B cell (primary cell): ENCODE measurements around the gene RCAN1. TPM values are rescaled to one million over a fixed set of nuclear protein-coding genes. Genes with fewer than 3 reads are reported as not detected.

ENCODE experiments used
- ATAC-seq: fragments of 200-7000 bp; cut with Tn5 transposase; one replicate; pipeline ENCODE4 v1.10.0; 2021; ENCODE audit warnings: low read depth, mild to moderate bottlenecking, moderate number of reproducible peaks, moderate library complexity
- CTCF ChIA-PET: fragments of 350-600 bp; sonication (Branson Sonifier 250); formaldehyde crosslinking; loops from one replicate; lab custom pipeline; 2021; ENCODE audit warnings: antibody characterized with exemption, inconsistent platforms; lab: Charles Lee
- POLR2A ChIA-PET: fragments of 350-600 bp; sonication (Branson Sonifier 250); formaldehyde crosslinking; loops from one replicate; lab custom pipeline; 2021; ENCODE audit warnings: antibody characterized with exemption; lab: Charles Lee
- DNase-seq: peaks from one replicate; pipeline ENCODE4 v3.0.0; 2013
- H2AFZ ChIP-seq: 2 replicates; pipeline ENCODE4 v1.6.1; 2012; ENCODE audit warnings: mild to moderate bottlenecking, low read depth, low read length; ENCODE audit not compliant: insufficient read depth, poor library complexity, severe bottlenecking
- H3K27ac ChIP-seq, 2 donors: 1 replicate in 1 of 2; 2 replicates in 1 of 2; pipeline ENCODE4 v1.5.1; 2012 to 2013; ENCODE audit warnings: low read length in 2 of 2, mild to moderate bottlenecking in 2 of 2, moderate library complexity in 1 of 2
- H3K27me3 ChIP-seq, 4 experiments: fragments of 200-600 bp in 1 of 4; sonication (generic) in 1 of 4; replicated peaks in 1 of 4; 1 replicate in 2 of 4; 2 replicates in 2 of 4; pipeline versions ENCODE4 v1.6.1 to v1.7.0; 2013 to 2016; ENCODE audit warnings: low read length in 3 of 4, mild to moderate bottlenecking in 2 of 4, mixed read lengths in 1 of 4, moderate library complexity in 1 of 4; ENCODE audit not compliant: insufficient read depth in 4 of 4, control insufficient read depth in 3 of 4; ENCODE audit errors: control extremely low read depth in 1 of 4
- H3K36me3 ChIP-seq, 2 experiments: replicated peaks in 1 of 2; 1 replicate in 1 of 2; 2 replicates in 1 of 2; pipeline versions ENCODE4 v1.6.1 to v1.7.1; 2013; ENCODE audit warnings: low read length in 1 of 2; ENCODE audit not compliant: insufficient read depth in 2 of 2, control insufficient read depth in 1 of 2; ENCODE audit errors: control extremely low read depth in 1 of 2, extremely low read depth in 1 of 2
- H3K4me1 ChIP-seq, 2 donors: fragments of 200-600 bp in 1 of 2; sonication (generic) in 1 of 2; 1 replicate in 1 of 2; 2 replicates in 1 of 2; pipeline versions ENCODE4 v1.5.1 to v1.6.1; 2013 to 2017; ENCODE audit warnings: low read length in 2 of 2; ENCODE audit not compliant: control insufficient read depth in 2 of 2, insufficient read depth in 2 of 2
- H3K4me2 ChIP-seq: replicated peaks from 2 replicates; pipeline ENCODE3; 2012; ENCODE audit warnings: mild to moderate bottlenecking, low read depth, low read length; ENCODE audit not compliant: poor library complexity, severe bottlenecking
- H3K4me3 ChIP-seq, 5 experiments: fragments of 200-600 bp in 1 of 5; sonication (generic) in 1 of 5; 1 replicate in 3 of 5; 2 replicates in 2 of 5; pipeline versions ENCODE4 v1.5.1 to v1.7.0; 2011 to 2016; ENCODE audit warnings: low read length in 4 of 5, mild to moderate bottlenecking in 4 of 5, low read depth in 2 of 5, control low read depth in 1 of 5, moderate library complexity in 1 of 5; ENCODE audit not compliant: insufficient read depth in 1 of 5; ENCODE audit errors: control extremely low read depth in 1 of 5, extremely low read depth in 1 of 5
- H3K79me2 ChIP-seq: fragments of 200-600 bp; sonication (generic); one replicate; pipeline ENCODE4 v1.6.0; 2016; ENCODE audit warnings: low read length; ENCODE audit not compliant: control insufficient read depth, insufficient read depth
- H3K9ac ChIP-seq: fragments of 200-600 bp; sonication (generic); 2 replicates; pipeline ENCODE4 v1.6.1; 2017; ENCODE audit warnings: mild to moderate bottlenecking, low read length, moderate library complexity
- H3K9me3 ChIP-seq, 3 donors: one replicate each; pipeline versions ENCODE4 v1.6.1 to v1.7.1; 2013; ENCODE audit warnings: low read length in 2 of 3; ENCODE audit not compliant: control insufficient read depth in 2 of 3, insufficient read depth in 1 of 3; ENCODE audit errors: control extremely low read depth in 1 of 3
- H4K20me1 ChIP-seq: 2 replicates; pipeline ENCODE4 v1.6.0; 2012; ENCODE audit warnings: mild to moderate bottlenecking, low read length; ENCODE audit not compliant: insufficient read depth, control insufficient read depth, poor library complexity, severe bottlenecking
- H3K27ac Mint-ChIP-seq: one replicate; pipeline ENCODE4 v1.8.0; 2021; ENCODE audit warnings: mixed read lengths
- H3K27me3 Mint-ChIP-seq: one replicate; pipeline ENCODE4 v1.8.0; 2021; ENCODE audit warnings: mixed read lengths
- H3K4me1 Mint-ChIP-seq: one replicate; pipeline ENCODE4 v1.8.0; 2021; ENCODE audit warnings: mixed read lengths
- H3K4me3 Mint-ChIP-seq: one replicate; pipeline ENCODE4 v1.8.0; 2021; ENCODE audit warnings: mixed read lengths
- H3K9me3 Mint-ChIP-seq: one replicate; pipeline ENCODE4 v1.8.0; 2022; ENCODE audit warnings: mixed read lengths; ENCODE audit not compliant: insufficient read depth
- CTCF ChIP-seq: fragments of 200-600 bp; IDR thresholded peaks from one replicate; pipeline ENCODE4 v1.8.0; 2022; ENCODE audit warnings: antibody characterized with exemption, mild to moderate bottlenecking
- EZH2 ChIP-seq: IDR thresholded peaks from 2 replicates; pipeline ENCODE4 v1.6.1; 2012; ENCODE audit warnings: borderline replicate concordance, low read depth, mild to moderate bottlenecking, moderate library complexity, low read length; ENCODE audit not compliant: insufficient read depth, poor library complexity, severe bottlenecking
- WGBS: methylation state at CpG from one replicate; pipeline ENCODE4 v1.1.5; 2013; ENCODE audit warnings: missing lambda C conversion rate; ENCODE audit not compliant: insufficient coverage; 5-methylcytosine and 5-hydroxymethylcytosine counted together
- intact Hi-C: fragments of 100-400 bp; cut with micrococcal nuclease; formaldehyde crosslinking; loops from one replicate; pipeline ENCODE4 v1.10.0; 2022
- polyA plus RNA-seq: library from polyadenylated mRNA; depleted of rRNA; stranded (reverse); fragments of >200 nt; gene quantifications from 2 replicates; pipeline ENCODE4 v1.2.3, GENCODE V29; 2012
- total RNA-seq, 2 donors: library from RNA; stranded (reverse); fragments of 120-200 nt in 1 of 2; gene quantifications; 1 replicate in 1 of 2; 2 replicates in 1 of 2; pipeline versions ENCODE4 v1.2.3 to v1.2.4, GENCODE V29; 2013 to 2022

RCAN1 gene
- total and polyA plus RNA-seq, 2 donors (not counting 1 experiment from before 2014, with no cell fraction given) = 0.97 to 4.4 TPM

GRCh38 chr21:34579411-34579810 lies 35.5 kb downstream of the RCAN1 start:
- Mint-ChIP-seq H3K27me3 (peaks cover 3% of the 10 kb centered on the region), H3K27ac (no peak overlapping the region), H3K4me1 (no peaks in the 10 kb centered on the region), H3K4me3 (no peak overlapping the region), H3K9me3 (no peaks in the 10 kb centered on the region)
- ATAC-seq = no peak
- no peaks in the 10 kb centered on the region for H3K9me3 ChIP-seq
- H3K9ac ChIP-seq = no peak overlapping the region
- no CpG with 5 or more reads among the region's 1 CpG for WGBS
- no peak overlapping the region for H3K27ac ChIP-seq
- no peak overlapping the region for H3K4me3 ChIP-seq
- intact Hi-C loops = no loop called here
- H4K20me1 ChIP-seq = no peaks in the 10 kb centered on the region
- ChIA-PET CTCF (no interaction called here), POLR2A (no interaction called here)
- H3K4me1 ChIP-seq = no peaks in the 10 kb centered on the region
- H3K79me2 ChIP-seq = no peaks in the 10 kb centered on the region
- DNase-seq = no peak
- H3K27me3 ChIP-seq = no peaks in the 10 kb centered on the region
- no peak for TF ChIP-seq EZH2
- no peak for TF ChIP-seq CTCF
- no peak overlapping the region for H3K4me2 ChIP-seq
- no peaks in the 10 kb centered on the region for H3K36me3 ChIP-seq
- H2AFZ ChIP-seq = no peak overlapping the region

GRCh38 chr21:34576041-34576511 lies 38.8 kb downstream of the RCAN1 start:
- Mint-ChIP-seq H3K9me3 (peaks cover 3% of the 10 kb centered on the region), H3K4me1 (no peaks in the 10 kb centered on the region), H3K27me3 (no peaks in the 10 kb centered on the region), H3K4me3 (no peak overlapping the region), H3K27ac (no peak overlapping the region)
- ATAC-seq (no peak), DNase-seq (no peak)
- Histone ChIP-seq H4K20me1 (no peaks in the 10 kb centered on the region), H3K4me3 (no peak overlapping the region), H2AFZ (no peak overlapping the region), H3K9ac (no peak overlapping the region), H3K27me3 (no peaks in the 10 kb centered on the region), H3K36me3 (no peaks in the 10 kb centered on the region), H3K27ac (no peak overlapping the region), H3K4me1 (no peaks in the 10 kb centered on the region), H3K79me2 (no peaks in the 10 kb centered on the region), H3K4me2 (no peak overlapping the region), H3K9me3 (peaks cover 0 to 8% (median 5%) of the 10 kb centered on the region in 3 donors)
- CTCF ChIA-PET = no interaction called here
- 95% methylated on average over 3 of the region's 5 CpGs for WGBS
- POLR2A ChIA-PET = no interaction called here
- intact Hi-C loops = no loop called here
- TF ChIP-seq EZH2 (no peak), CTCF (no peak)
